Skeletal muscle tissue (tissue), 4 donors: ENCODE data around the gene GPX1. TPM values are rescaled to one million over a fixed set of nuclear protein-coding genes. Genes with fewer than 3 reads are reported as not detected.
A peak's percentile ranks its signal among the peaks of the same experiment; 100 is the strongest.
"Not testable (repeated sequence)": the region's sequence is repeated elsewhere in the genome, so short reads cannot be mapped to it uniquely, and the experiment has no call there.

ENCODE experiments used
- H3K27ac ChIP-seq: one replicate; pipeline ENCODE4 v1.7.0; 2013; ENCODE audit warnings: mild to moderate bottlenecking, low read depth, low read length, inconsistent platforms
- H3K27me3 ChIP-seq, 3 donors: one replicate each; pipeline ENCODE4 v1.7.0; 2013; ENCODE audit warnings: low read length in 3 of 3; ENCODE audit not compliant: control insufficient read depth in 3 of 3, insufficient read depth in 3 of 3
- H3K36me3 ChIP-seq, 3 donors: one replicate each; pipeline ENCODE4 v1.7.0; 2013; ENCODE audit warnings: low read length in 3 of 3; ENCODE audit not compliant: control insufficient read depth in 3 of 3, insufficient read depth in 3 of 3
- H3K4me1 ChIP-seq, 3 donors: one replicate each; pipeline ENCODE4 v1.7.0; 2013; ENCODE audit warnings: low read length in 3 of 3, mild to moderate bottlenecking in 3 of 3; ENCODE audit not compliant: control insufficient read depth in 3 of 3, insufficient read depth in 3 of 3
- H3K4me3 ChIP-seq, 3 donors: one replicate each; pipeline ENCODE4 v1.7.0; 2013; ENCODE audit warnings: low read length in 3 of 3
- H3K9ac ChIP-seq, 3 donors: one replicate each; pipeline ENCODE4 v1.7.0; 2013; ENCODE audit warnings: low read length in 3 of 3, mild to moderate bottlenecking in 3 of 3, moderate library complexity in 2 of 3, low read depth in 1 of 3
- H3K9me3 ChIP-seq, 3 donors: one replicate each; pipeline ENCODE4 v1.7.0; 2013; ENCODE audit warnings: low read length in 3 of 3; ENCODE audit not compliant: control insufficient read depth in 3 of 3
- total RNA-seq: library from RNA; depleted of rRNA; stranded (reverse); fragments of >200 nt; gene quantifications from one replicate; pipeline ENCODE4 v1.2.3, GENCODE V29; 2014
- donor health status: Osteomylitis.

GPX1 gene
- total RNA-seq, 1 donor from 2014 or later, result 89.2 TPM

DNA sequence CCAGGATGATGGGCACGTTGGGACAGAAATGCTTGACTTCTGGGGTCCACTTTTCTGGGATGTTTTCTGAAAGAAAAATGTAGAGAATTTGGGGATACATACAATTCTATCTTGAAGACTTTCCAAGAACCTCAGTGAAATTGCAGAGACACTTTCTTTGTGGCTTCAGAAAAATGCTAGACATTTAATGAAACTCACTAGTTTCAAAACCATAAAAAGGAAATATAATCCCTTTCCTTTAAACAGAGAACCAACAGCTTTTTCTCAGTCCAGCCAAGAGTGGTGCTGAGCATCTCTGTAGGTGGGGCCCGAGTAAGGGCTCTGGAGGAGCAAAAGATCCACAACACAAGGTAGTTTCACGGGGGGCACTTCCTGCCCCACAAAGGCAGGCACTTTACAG, 4.4 kb upstream of the GPX1 start:
- no peaks in the 10 kb centered on the region for H3K27me3 ChIP-seq
- peaks cover 41 to 49% (median 45%) of the 10 kb centered on the region in 3 donors for H3K36me3 ChIP-seq
- no peak overlapping the region for H3K9ac ChIP-seq
- H3K4me1 ChIP-seq, result peaks cover 7 to 12% (median 11%) of the 10 kb centered on the region in 3 donors
- no peaks in the 10 kb centered on the region for H3K9me3 ChIP-seq
- H3K4me3 ChIP-seq, result no peak overlapping the region
- no peak overlapping the region for H3K27ac ChIP-seq

DNA sequence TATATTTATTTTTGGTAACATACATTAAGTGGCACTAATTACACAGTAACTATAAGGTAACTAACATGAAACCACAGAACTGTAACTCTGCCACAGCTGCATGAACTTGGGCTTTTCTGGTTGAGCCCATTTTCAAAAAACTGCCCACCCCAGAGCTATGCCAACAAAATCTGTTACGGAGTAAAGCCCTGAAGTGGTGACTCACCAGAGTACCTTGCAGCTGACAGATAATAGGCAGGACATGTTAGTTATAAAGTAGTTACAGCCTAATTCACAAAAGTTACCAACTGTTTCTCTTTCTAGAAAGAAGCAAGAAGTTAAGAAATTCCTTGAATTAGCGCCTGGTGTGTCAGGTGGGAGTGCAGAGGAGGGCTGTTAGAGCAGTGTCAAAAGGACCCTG, 1.5 kb upstream of the GPX1 start:
- Histone ChIP-seq H3K4me1 (peaks cover 22 to 26% (median 24%) of the 10 kb centered on the region in 3 donors), H3K27ac (peak overlapping the region; percentile 72), H3K36me3 (peaks cover 36 to 41% (median 36%) of the 10 kb centered on the region in 3 donors), H3K9me3 (no peaks in the 10 kb centered on the region), H3K9ac (no peak overlapping the region), H3K4me3 (no peak overlapping the region), H3K27me3 (no peaks in the 10 kb centered on the region)

DNA sequence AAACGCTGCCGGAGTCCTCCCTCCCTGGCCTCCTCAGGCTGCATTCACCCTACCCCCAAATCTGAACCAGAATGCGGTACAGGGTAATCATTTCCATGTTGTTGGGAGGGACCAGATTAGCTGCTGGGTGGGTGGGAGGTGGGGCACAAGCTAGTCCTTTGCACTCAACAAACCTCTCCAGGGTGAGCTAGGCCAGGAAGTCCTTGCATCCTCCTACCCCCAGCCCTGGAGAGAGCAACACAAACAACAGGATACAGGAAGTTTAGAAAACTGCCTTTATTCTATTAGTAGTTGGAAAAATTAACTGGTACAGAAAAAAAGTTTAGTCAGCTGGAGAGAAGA, 702 bp upstream of the GPX1 start:
- peak overlapping the region; percentile 68 to 79 (median 70) for H3K9ac ChIP-seq
- peaks cover 35 to 38% (median 35%) of the 10 kb centered on the region in 3 donors for H3K36me3 ChIP-seq
- peak overlapping the region; percentile 66 to 87 (median 76) for H3K4me3 ChIP-seq
- H3K9me3 ChIP-seq, result no peaks in the 10 kb centered on the region
- peaks cover 22 to 26% (median 24%) of the 10 kb centered on the region in 3 donors for H3K4me1 ChIP-seq
- no peaks in the 10 kb centered on the region for H3K27me3 ChIP-seq
- H3K27ac ChIP-seq, result peak overlapping the region; percentile 72

DNA sequence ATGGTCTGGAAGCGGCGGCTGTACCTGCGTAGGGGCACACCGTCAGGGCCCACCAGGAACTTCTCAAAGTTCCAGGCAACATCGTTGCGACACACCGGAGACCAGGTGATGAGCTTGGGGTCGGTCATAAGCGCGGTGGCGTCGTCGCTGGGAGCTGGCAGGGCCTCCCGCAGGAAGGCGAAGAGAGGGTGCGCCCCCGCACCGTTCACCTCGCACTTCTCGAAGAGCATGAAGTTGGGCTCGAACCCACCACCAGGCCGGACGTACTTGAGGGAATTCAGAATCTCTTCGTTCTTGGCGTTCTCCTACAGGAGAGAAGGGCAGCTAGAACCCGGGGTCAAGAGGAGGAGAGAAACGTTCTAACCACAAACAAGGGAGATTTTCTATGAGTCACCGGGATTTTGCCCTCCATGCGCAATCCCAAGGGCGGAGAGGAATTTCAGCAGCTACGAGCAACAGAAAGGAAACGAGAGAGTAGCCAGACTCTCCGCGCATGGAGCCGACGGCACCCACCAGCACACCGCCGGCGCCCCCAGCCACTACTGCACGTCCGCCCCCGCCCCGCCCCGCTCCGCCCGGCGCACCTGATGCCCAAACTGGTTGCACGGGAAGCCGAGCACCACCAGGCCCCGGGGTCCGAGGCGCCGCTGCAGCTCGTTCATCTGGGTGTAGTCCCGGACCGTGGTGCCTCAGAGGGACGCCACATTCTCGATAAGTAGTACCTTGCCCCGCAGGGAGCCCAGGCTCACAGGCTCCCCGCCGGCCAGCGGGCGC, 523 bp downstream of the GPX1 start:
- peaks cover 22 to 26% (median 24%) of the 10 kb centered on the region in 3 donors for H3K4me1 ChIP-seq
- H3K9ac ChIP-seq, result peak overlapping the region; percentile 68 to 75 (median 70)
- not testable (repeated sequence) for H3K9me3 ChIP-seq, H3K27me3 ChIP-seq
- peak overlapping the region; percentile 72 for H3K27ac ChIP-seq
- peaks cover 26 to 28% (median 27%) of the 10 kb centered on the region in 3 donors for H3K36me3 ChIP-seq
- H3K4me3 ChIP-seq, result peak overlapping the region; percentile 76 to 87 (median 83)

DNA sequence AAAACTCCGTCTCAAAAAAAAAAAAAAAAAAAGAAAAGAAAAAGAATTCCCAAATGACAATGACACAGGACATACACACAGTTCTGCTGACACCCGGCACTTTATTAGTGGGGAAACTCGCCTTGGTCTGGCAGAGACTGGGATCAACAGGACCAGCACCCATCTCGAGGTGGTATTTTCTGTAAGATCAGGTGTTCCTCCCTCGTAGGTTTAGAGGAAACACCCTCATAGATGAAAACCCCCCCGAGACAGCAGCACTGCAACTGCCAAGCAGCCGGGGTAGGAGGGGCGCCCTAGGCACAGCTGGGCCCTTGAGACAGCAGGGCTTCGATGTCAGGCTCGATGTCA, 1.1 kb downstream of the GPX1 start:
- Histone ChIP-seq H3K4me1 (peaks cover 22 to 26% (median 24%) of the 10 kb centered on the region in 3 donors), H3K27ac (peak overlapping the region; percentile 72), H3K9ac (peak overlapping the region; percentile 68 to 75 (median 70)), H3K36me3 (peaks cover 21 to 26% (median 24%) of the 10 kb centered on the region in 3 donors), H3K4me3 (peak overlapping the region; percentile 76 to 87 (median 83))
- H3K9me3 ChIP-seq, H3K27me3 ChIP-seq: not testable (repeated sequence)

DNA sequence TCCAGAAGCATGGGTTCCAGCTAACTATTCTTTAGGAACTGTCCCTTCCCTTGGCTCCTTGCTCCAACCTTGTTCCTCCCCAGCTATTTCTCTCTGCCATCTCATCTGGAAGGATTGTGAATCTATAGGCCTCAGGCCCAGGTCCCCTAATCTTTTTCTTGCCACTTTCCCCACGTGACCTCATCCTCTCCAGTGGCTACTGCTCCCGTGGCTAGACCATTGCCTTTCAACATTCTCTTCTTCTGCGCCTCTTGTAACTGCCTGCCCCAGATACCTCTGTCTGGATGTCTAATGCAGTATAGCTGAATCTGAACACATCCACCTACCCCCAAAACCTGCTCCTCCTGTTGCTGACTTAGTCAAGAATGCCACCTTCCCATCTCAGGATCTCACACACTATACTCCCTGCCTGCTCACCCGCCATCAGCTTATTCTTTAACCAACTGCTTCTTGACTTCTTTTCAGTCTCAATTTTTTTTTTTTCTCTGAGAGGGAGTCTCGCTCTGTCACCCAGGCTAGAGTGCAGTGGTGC, 5.2 kb downstream of the GPX1 start:
- peak overlapping the region; percentile 69 for H3K27ac ChIP-seq
- H3K36me3 ChIP-seq, result peaks cover 6 to 8% (median 8%) of the 10 kb centered on the region in 3 donors
- H3K4me1 ChIP-seq, result peaks cover 15 to 20% (median 17%) of the 10 kb centered on the region in 3 donors

DNA sequence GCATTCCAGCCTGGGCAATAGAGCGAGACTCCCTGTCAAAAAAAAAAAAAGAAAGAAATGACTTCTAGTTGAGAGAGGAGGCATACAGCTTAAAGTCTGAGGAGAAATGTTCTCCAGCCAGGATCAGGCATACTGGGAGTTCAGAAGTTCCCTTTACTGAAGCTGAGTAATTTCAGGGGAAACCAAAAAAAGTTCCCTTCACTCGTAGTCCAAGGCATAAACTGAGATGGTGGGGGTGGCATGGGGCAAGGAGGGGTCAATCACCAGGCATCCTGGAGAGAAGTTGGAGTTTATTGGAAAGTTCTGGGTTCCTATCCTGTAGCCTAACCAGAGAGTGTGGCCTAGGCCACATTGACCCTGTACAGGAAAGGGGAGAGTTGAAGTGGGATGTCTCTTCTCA, 5.9 kb downstream of the GPX1 start:
- peak overlapping the region; percentile 69 for H3K27ac ChIP-seq
- no peak overlapping the region for H3K9ac ChIP-seq
- H3K4me3 ChIP-seq, result no peak overlapping the region

More for the DNA sequence above, 5.2 kb downstream of the GPX1 start:
- Histone ChIP-seq H3K4me3 (no peak overlapping the region), H3K27me3 (no peaks in the 10 kb centered on the region), H3K9ac (no peak overlapping the region), H3K9me3 (no peaks in the 10 kb centered on the region)

DNA sequence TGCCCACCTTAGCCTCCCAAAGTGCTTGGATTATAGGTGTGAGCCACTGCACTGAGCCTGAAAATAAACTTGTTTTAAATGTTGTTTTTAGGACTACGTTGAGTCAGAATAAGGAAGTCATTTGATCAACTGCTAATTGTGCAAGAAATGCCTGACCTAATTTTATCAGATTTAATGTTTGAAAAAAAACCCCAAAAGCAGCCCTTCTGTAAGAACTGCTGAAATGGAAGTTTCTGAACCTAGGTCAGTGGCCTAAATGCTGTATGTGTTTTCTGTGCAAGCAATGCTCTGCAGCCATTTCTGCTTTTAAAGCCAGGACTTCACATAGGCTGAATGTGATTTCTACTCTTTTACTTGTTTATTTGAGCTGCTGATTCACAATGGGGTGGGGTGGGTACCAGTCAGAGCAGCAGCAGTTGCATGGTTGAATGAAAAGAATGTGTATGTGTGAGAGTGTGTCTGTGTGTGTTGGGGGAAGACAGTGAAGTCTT, 6.6 kb downstream of the GPX1 start:
- Histone ChIP-seq H3K9ac (peak overlapping the region in 1 of 3 donors; percentile 14), H3K9me3 (no peaks in the 10 kb centered on the region), H3K36me3 (peaks cover 6 to 7% (median 7%) of the 10 kb centered on the region in 3 donors), H3K4me3 (no peak overlapping the region), H3K27me3 (no peaks in the 10 kb centered on the region), H3K27ac (peak overlapping the region; percentile 69), H3K4me1 (peaks cover 7 to 11% (median 9%) of the 10 kb centered on the region in 3 donors)

More for the DNA sequence above, 5.9 kb downstream of the GPX1 start:
- Histone ChIP-seq H3K4me1 (peaks cover 12 to 16% (median 13%) of the 10 kb centered on the region in 3 donors), H3K9me3 (no peaks in the 10 kb centered on the region), H3K27me3 (no peaks in the 10 kb centered on the region), H3K36me3 (peaks cover 6 to 8% (median 8%) of the 10 kb centered on the region in 3 donors)

DNA sequence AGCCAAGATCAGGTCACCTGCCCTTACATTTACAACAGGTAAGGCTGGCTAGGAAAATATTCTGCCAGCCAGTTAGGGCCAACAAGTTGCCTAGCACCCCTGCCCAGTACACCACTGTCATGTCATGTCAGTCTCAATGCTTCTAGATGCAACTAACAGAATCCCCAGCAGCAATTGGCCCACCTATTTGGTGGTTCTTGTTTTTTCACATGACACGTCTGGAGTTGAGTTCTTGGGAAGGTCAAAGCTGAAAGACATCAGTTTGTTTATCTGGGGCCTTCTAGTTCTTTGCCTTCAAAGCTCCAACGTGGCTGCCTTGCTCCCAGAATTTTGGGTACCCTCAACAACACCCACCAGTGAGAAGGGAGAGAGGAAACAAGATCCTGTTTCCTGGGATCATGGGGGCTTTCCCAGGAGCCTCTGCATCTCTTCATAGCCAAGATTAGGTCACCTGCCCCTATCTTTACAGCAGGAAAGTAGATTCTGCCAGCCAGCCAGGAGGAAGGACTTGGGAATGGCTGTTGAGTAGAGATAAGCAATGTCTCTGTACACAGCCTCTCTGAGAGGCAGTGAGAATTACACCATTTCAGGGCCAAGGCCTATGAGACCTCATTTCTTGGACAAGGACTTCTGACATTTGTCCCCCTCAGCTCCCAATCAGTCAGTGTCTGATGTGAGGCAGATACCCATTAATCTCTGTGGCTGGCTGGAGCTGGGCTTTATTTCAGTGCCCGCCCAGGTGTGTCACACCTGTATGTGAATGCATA, 8.6 kb downstream of the GPX1 start:
- no peak overlapping the region for H3K4me3 ChIP-seq
- peaks cover 0 to 4% (median 4%) of the 10 kb centered on the region in 3 donors for H3K4me1 ChIP-seq
- H3K9me3 ChIP-seq, result no peaks in the 10 kb centered on the region
- H3K36me3 ChIP-seq, result no peaks in the 10 kb centered on the region
- no peak overlapping the region for H3K27ac ChIP-seq
- H3K27me3 ChIP-seq, result no peaks in the 10 kb centered on the region
- no peak overlapping the region for H3K9ac ChIP-seq
